ENCODE data around the gene LUC7L3. TPM values are rescaled to one million over a fixed set of nuclear protein-coding genes. Genes with fewer than 3 reads are reported as not detected.

The LUC7L3 gene
- total RNA-seq, 1 experiment from 2014 or later = 154 TPM

GRCh38 chr17:50672831-50673551 is 46.4 kb upstream of the LUC7L3 start:
- H3K27me3 Mint-ChIP-seq (ENCODE audit: low read depth) = no peaks in the 10 kb centered on the region; the same call in 1 of the 2 replicates
- no peak overlapping the region for H3K4me2 ChIP-seq (ENCODE audit: insufficient read depth, insufficient read length, low read length)
- H3K14ac ChIP-seq (ENCODE audit: insufficient read depth, low read length) = no peak overlapping the region
- H3K4me1 Mint-ChIP-seq = peaks cover 7 to 11% of the 10 kb centered on the region in 2 experiments
- H3K9me3 ChIP-seq (ENCODE audit: control insufficient read depth, low read depth, low read length) = no peaks in the 10 kb centered on the region
- no peak overlapping the region for H3K23ac ChIP-seq (ENCODE audit: insufficient read length, low read depth, low read length)
- no peak overlapping the region for H3K18ac ChIP-seq (ENCODE audit: insufficient read length, low read depth, low read length)
- no peaks in the 10 kb centered on the region; a peak in 1 of 5 replicates for H3K9me3 Mint-ChIP-seq
- H2AFZ ChIP-seq (ENCODE audit: low read length) = no peak overlapping the region
- H3K27me3 ChIP-seq (ENCODE audit: insufficient read depth, low read length) = no peaks in the 10 kb centered on the region
- H3K4ac ChIP-seq (ENCODE audit: low read depth, low read length) = no peak overlapping the region
- no peak overlapping the region for H3K4me3 Mint-ChIP-seq
- no CpG with 5 or more reads among the region's 20 CpGs for WGBS (ENCODE audit: extremely low coverage, insufficient read length, low lambda C conversion rate)
- H2AK5ac ChIP-seq (ENCODE audit: insufficient read length, low read length) = no peak overlapping the region
- no peaks in the 10 kb centered on the region for H3K79me1 ChIP-seq (ENCODE audit: insufficient read depth, low read depth, low read length, poor library complexity, severe bottlenecking)
- H3K36me3 Mint-ChIP-seq (ENCODE audit: insufficient read depth in 1 of 3, low read depth in 3 of 3) = no peaks in the 10 kb centered on the region; a peak in 1 of 7 replicates
- no peak overlapping the region for H2BK12ac ChIP-seq (ENCODE audit: insufficient read length, low read depth, low read length)
- no peaks in the 10 kb centered on the region; the same call in 1 of the 2 replicates for H3K4me1 ChIP-seq (ENCODE audit: insufficient read depth, low read length)
- no peak for DNase-seq
- H2BK5ac ChIP-seq (ENCODE audit: insufficient read length, low read length) = no peak overlapping the region
- H4K20me1 ChIP-seq (ENCODE audit: control insufficient read depth, insufficient read depth, insufficient read length) = no peaks in the 10 kb centered on the region
- no peak overlapping the region for H3K56ac ChIP-seq (ENCODE audit: insufficient read length, low read depth, low read length)
- H2BK15ac ChIP-seq (ENCODE audit: low read depth, low read length) = no peak overlapping the region
- TF ChIP-seq, protein P1, sequence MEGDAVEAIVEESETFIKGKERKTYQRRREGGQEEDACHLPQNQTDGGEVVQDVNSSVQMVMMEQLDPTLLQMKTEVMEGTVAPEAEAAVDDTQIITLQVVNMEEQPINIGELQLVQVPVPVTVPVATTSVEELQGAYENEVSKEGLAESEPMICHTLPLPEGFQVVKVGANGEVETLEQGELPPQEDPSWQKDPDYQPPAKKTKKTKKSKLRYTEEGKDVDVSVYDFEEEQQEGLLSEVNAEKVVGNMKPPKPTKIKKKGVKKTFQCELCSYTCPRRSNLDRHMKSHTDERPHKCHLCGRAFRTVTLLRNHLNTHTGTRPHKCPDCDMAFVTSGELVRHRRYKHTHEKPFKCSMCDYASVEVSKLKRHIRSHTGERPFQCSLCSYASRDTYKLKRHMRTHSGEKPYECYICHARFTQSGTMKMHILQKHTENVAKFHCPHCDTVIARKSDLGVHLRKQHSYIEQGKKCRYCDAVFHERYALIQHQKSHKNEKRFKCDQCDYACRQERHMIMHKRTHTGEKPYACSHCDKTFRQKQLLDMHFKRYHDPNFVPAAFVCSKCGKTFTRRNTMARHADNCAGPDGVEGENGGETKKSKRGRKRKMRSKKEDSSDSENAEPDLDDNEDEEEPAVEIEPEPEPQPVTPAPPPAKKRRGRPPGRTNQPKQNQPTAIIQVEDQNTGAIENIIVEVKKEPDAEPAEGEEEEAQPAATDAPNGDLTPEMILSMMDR (conservative IDR thresholded peaks at IDR 0.05) = no peak
- H3K27ac ChIP-seq (ENCODE audit: insufficient read length, low read depth, low read length) = no peak overlapping the region
- no peaks in the 10 kb centered on the region for H3K23me2 ChIP-seq (ENCODE audit: insufficient read length, low read depth, low read length, poor library complexity, severe bottlenecking)
- peak overlapping the region in 1 of 3 experiments; percentile 65; a peak in 2 of 7 replicates for H3K27ac Mint-ChIP-seq
- H2BK120ac ChIP-seq (ENCODE audit: low read depth, low read length, poor library complexity, severe bottlenecking) = no peak overlapping the region
- no peak overlapping the region for H4K8ac ChIP-seq (replicated peaks; ENCODE audit: insufficient read length, low read depth, low read length)
- H4K5ac ChIP-seq (ENCODE audit: insufficient read length, low read depth, low read length) = no peak overlapping the region
- H3K9ac ChIP-seq (ENCODE audit: extremely low read depth, insufficient read length, low read length) = no peak overlapping the region
- no peak overlapping the region for H4K91ac ChIP-seq (ENCODE audit: insufficient read length, low read depth, low read length)
- H3T11ph ChIP-seq (ENCODE audit: low read length) = no peak overlapping the region
- H3K79me2 ChIP-seq (ENCODE audit: insufficient read depth, low read length) = no peaks in the 10 kb centered on the region
- H2BK20ac ChIP-seq (ENCODE audit: low read depth, low read length, poor library complexity, severe bottlenecking) = no peak overlapping the region
